Activated CD8-positive, alpha-beta memory T cell treated with anti-CD3 and anti-CD28 coated beads for 48 hours (primary cell): ENCODE measurements around the gene NAP1L1.

Experiments used
- DNase-seq, 3 experiments: peaks; one replicate each; pipeline ENCODE4 v3.0.0-alpha.2; 2020; ENCODE audit warnings: low read depth in 2 of 3, low spot score in 2 of 3

NAP1L1 gene

GRCh38 chr12:76083904-76084862, at the start of gene NAP1L1:
TSS of gene NAP1L1 (minus strand) at chr12:76084685. CDS start at chr12:76074219, 10,466 bp downstream.
- DNase-seq: peak; percentile 85 to 91 (median 91)

- no peak for DNase-seq
Observed at GRCh38 chr12:76127588-76127987, 43.1 kb upstream of the NAP1L1 start.

GRCh38 chr12:76124456-76124855, 40.0 kb upstream of the NAP1L1 start:
- no peak for DNase-seq

GRCh38 chr12:76123259-76124212, 39.1 kb upstream of the NAP1L1 start:
- no peak for DNase-seq

GRCh38 chr12:76119887-76120286, 35.4 kb upstream of the NAP1L1 start:
- no peak for DNase-seq

- DNase-seq: no peak
Observed at GRCh38 chr12:76117751-76118150, 33.3 kb upstream of the NAP1L1 start.

- no peak for DNase-seq
Observed at GRCh38 chr12:76117067-76117691, 32.7 kb upstream of the NAP1L1 start.

GRCh38 chr12:76113800-76114757, 29.6 kb upstream of the NAP1L1 start:
- no peak for DNase-seq

- no peak for DNase-seq
Observed at GRCh38 chr12:76111209-76111749, 26.8 kb upstream of the NAP1L1 start.

GRCh38 chr12:76109879-76110278, 25.4 kb upstream of the NAP1L1 start:
- DNase-seq: no peak

- no peak for DNase-seq
Observed at GRCh38 chr12:76108356-76108755, 23.9 kb upstream of the NAP1L1 start.

GRCh38 chr12:76106631-76107030, 22.1 kb upstream of the NAP1L1 start:
- no peak for DNase-seq

GRCh38 chr12:76103958-76104357, 19.5 kb upstream of the NAP1L1 start:
- no peak for DNase-seq

- DNase-seq: no peak
Observed at GRCh38 chr12:76101739-76102385, 17.4 kb upstream of the NAP1L1 start.

- DNase-seq: no peak
Observed at GRCh38 chr12:76096079-76096646, 11.7 kb upstream of the NAP1L1 start.

GRCh38 chr12:76094754-76095153, 10.3 kb upstream of the NAP1L1 start:
- DNase-seq: no peak

GRCh38 chr12:76091246-76091754, 6.8 kb upstream of the NAP1L1 start:
- DNase-seq: no peak

GRCh38 chr12:76085520-76085868, 1.0 kb upstream of the NAP1L1 start:
- no peak for DNase-seq
